Fibroblast of gingiva (primary cell): ENCODE results near the gene TMEM88.
A peak's percentile ranks its signal among the peaks of the same experiment; 100 is the strongest.

Experiments
- DNase-seq: peaks from one replicate; pipeline ENCODE4 v3.0.0-alpha.2; 2011; ENCODE audit warnings: low read depth

The TMEM88 gene

DNA sequence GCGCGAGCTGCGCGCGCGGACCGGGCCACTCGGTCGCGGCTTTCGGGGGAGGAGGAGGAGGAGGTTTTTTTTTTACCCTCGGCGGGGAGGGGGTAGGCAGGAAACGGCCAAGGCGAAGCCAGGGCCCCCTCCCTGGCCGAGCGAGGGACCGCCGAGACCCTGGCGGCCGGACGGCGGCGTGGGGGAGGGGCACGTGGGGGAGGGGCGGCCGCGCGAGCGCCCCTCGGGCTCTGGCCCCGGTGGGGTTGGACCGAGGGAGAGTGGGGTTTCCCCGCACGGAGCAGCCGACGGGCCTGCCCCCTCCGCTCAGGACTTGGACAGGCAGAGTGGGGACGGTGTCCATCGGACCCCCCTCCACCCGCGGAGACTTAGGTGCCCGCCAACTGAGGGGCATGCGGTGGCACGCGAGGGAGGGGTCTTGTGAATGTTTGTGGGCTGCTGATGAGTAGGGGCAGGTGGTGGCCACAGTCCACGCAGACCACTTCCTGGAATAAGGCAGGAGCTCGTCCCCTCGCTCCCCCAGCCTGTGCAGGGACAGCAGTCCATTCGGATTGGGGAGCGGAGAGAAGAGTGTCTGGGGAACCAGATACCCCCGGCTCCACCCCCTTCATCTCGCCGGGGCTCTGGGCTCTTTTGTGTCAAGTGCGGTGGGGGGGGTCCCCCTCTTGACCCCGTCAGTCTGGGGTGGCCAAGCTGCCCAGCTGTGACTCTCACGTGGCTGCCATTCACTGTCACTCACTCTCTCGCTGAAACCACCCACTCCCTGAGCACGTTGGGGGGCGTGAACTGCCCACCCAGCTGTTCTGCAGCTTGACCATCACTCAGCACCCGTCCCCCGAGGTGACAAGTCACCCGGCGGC is 30.7 kb downstream of the TMEM88 start:
- peak; percentile 10 for DNase-seq

DNA sequence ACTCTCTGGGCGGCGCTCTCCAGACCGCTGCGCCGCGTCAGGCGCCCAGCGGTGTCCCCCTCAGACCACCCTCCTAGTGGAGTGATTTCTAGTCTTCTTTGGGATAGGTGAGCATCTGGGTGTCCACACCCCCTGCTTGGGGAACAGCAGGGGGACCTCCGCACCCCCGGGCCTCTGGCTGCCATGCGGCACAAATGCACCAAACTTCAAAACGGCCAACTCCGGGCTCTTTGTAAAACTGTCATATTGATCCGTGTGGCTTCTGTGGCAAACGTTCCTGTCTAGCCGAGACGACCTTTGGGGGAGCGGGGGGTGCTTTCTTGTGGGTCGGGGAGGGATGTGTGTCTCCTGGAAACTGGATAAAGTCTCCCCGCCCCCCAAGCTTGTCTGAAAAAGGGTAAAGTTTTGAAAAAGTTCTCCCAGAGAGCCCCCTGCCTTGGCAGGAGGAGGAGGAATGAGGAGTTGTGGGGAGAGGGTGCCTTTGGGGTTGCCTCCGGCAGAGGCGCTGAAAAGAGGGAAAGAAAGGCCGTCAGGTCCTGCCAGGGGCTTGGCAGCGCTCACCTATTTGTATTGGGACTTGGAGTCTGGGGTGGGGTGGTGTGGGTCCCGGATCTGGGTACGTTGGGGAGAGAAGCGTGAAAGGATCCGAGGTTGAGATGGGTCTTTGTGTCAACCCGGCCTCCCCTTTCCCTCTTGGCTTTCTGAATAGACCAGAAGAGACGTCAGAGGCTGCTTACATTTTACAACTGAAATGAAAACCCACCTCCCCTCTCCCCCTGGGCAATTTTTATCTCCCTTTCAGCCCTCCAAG is 31.6 kb downstream of the TMEM88 start:
- DNase-seq = no peak

DNA sequence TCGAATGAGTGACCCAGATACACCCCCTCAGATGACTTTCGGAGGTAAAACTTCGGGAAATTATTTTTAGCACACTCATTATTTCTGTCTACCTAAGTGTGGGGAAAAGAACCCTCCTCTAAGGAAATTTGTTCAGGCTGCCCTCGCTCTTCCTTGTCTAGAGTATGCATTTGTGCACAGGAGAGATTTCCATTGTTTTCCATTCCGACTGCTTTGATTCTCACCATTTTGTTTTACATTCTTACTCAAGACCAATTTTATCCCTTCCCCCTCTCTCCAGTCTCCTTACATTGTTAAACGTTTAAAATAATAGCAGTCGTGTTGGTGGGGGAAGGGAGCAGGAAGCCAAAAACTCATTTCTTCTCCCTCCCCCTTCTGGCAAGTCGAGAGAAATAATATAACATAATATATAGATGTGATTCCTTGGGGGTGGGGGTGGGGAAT is 32.2 kb downstream of the TMEM88 start:
- no peak for DNase-seq

DNA sequence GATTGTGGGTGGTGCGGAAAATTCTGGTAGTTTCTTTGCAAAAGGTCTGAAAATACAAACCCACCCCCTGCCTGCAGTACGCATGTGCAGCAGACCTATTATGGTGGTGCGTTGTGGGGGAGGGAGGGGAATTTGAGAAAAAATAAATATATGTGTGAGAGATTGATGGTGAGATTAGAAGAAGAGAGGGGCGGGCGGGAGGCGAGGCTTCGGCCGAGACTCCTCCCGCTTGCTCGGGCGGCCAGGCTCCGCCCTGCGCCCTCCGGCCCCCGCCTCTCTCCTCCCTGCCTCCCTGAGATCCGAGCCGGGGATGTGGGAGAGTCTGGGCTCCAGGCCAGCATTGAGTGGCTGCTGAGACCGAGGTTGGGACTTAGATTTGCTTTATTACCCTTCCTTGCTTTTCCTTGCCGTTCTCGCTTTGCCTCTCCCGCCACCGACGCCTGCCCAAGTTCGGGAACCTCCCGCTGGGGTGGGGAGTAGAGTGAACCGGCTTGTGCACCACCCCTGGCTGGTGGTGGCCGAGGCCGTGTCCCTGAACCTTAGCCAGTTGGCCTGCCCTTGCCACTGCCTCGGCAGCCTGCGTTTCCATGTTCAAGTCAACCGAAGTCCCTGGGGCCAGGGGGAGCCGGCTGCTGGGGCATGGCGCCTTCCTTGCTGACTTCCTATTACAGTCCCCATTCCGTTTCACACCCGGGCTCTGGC is 32.8 kb downstream of the TMEM88 start:
- DNase-seq = peak; percentile 96

DNA sequence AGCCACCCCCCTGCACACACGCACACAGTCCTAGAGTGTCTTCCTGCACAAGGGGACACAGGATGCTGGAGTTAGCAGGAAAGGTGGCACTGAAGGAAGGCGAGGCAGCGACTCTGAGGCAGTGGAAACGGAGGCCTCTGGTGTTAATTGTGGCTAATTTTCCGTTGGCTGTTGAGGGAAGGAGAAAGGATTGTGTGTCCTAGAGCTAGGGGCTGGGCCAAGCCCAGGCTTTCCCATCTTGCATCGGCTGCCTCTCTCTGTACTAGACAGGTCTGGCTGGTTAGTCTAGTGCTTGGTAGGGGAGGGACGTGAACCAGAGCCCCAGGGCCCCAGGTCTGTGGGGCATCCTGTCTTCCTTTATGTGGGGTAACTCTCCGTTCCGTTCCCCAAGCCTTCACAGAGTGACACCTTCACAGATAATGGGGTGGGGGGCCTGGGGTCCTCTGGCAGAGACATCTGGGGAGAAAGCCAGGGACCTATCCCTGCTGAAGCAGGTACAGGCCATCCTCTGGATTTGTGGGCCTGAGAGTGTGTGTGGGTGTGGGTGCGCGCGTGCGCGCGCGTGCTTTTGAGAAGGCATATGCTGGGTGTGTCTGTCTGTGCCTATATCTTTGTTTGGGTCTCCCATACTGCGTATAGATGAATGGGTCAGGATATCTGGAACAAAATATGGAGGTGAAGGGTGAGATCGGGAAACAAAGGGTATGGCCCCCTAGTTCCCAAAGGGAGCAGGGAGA is 33.5 kb downstream of the TMEM88 start, which contains the start of gene CHD3:
TSS of gene CHD3 (plus strand) at position 606 of the 737 bp plus-strand sequence. CDS start 212 bp downstream, outside the sequence.
- no peak for DNase-seq

DNA sequence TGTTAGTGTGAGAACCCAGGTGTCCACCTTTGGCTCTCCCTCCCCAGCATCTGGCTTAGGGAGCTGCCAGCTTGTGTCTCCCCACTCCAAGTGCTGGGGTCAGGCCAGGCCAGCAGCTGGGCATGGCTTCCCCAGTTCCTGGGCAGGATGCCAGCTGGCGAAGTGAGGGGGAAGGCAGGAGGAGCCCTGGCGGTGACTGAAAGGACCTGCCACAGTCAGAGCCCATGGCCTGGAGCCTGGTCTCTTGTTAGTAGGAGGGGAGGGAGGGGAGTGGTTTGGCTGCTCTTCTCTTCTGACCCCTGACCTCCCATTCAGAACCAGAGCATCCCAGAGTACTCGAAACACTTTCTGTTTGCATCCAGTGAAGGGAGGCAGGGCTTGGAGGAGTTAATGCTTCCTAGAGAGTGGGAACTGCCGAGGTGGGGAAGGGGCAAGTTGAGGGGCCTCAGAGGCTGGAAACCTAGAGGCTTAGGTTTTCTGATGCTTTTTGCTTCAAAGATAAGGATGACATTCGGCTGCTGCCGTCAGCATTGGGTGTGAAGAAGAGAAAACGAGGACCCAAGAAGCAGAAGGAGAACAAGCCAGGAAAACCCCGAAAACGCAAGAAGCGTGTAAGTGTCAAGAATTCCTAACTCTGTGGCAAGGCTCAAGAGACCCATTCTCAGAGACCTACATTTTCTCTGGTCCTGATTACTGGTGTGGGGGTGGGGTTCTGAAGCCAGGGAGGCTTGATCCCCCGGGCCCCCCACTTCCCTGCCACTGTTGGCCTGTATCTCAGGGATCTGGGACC is 34.5 kb downstream of the TMEM88 start:
- DNase-seq = peak; percentile 98

DNA sequence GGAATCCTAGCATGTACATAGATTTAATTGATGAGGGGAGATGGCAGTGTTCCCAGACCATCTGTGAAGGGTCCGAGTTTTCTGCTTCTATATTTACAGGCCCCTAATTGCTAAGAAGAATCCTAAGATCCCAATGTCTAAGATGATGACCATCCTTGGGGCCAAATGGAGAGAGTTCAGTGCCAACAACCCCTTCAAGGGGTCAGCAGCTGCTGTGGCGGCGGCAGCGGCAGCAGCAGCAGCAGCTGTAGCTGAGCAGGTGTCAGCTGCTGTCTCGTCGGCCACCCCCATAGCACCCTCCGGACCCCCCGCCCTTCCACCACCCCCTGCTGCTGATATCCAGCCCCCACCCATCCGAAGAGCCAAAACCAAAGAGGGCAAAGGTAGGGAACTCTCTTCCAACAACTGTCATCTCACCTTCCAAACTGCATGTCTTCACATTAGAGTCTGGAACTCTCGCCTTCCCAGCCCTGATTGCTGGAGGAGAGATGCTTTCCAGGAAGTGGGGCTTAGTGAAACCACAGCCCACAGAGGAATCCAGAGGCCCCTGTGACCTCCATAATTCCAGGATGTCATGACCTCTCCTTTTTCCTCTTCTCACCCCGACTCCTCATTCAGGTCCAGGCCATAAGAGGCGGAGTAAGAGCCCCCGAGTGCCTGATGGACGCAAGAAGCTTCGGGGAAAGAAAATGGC is 38.5 kb downstream of the TMEM88 start:
- DNase-seq = no peak

DNA sequence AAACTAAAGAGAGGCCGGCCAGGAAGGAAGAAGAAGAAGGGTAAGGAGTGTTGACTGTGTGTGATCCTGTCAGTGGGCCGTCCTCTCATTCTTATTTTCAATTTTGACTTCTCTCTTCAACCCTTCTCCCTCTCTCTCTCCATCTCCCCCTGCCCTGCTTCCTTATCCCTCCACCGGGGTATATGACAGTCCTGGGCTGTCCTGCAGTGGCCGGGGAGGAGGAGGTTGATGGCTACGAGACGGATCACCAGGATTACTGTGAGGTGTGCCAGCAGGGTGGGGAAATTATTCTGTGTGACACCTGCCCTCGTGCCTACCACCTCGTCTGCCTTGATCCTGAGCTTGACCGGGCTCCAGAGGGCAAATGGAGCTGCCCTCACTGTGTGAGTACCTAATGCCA is 39.4 kb downstream of the TMEM88 start:
- no peak for DNase-seq

DNA sequence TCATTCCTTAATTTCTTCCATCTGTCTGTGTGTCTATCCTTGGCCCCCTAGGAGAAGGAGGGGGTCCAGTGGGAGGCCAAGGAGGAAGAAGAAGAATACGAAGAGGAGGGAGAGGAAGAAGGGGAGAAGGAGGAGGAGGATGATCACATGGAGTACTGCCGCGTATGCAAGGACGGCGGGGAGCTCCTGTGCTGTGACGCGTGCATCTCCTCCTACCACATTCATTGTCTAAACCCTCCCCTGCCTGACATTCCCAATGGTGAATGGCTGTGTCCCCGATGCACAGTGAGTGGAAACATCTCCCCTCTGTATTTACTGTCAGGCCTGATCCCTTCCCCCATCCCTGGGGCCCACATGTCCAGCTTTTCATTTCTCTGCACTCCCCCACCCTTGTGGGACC is 40.0 kb downstream of the TMEM88 start:
- DNase-seq = no peak

DNA sequence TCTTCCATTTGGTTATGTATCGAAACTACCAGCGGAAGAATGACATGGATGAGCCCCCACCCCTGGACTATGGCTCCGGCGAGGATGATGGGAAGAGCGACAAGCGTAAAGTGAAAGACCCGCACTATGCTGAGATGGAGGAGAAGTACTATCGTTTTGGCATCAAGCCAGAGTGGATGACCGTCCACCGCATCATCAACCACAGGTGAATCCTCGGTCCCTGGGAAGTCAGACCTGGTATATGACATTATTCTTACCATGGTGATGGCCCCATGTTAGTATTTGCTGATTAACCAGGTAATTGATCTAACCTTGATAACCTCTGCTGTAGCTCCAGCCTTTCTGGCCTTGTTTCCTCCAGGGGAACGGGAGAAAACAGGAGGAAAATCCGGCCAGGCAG is 42.2 kb downstream of the TMEM88 start:
- DNase-seq = no peak

DNA sequence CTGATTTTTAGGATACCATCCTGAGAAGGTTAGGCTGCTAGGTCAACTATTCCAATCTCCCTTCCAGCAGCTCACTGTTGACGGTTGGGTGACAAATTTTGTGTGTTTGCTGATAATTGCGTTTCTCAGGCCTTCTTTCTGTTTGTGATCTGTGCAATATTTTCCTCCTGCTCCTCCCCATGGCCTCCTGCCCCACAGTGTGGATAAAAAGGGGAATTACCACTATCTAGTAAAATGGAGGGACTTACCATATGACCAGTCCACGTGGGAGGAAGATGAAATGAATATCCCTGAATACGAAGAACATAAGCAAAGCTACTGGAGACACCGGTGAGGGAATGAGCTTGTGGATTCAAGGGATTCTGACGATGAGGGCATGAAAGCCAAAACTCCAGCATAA is 42.9 kb downstream of the TMEM88 start:
- peak; percentile 74 for DNase-seq

DNA sequence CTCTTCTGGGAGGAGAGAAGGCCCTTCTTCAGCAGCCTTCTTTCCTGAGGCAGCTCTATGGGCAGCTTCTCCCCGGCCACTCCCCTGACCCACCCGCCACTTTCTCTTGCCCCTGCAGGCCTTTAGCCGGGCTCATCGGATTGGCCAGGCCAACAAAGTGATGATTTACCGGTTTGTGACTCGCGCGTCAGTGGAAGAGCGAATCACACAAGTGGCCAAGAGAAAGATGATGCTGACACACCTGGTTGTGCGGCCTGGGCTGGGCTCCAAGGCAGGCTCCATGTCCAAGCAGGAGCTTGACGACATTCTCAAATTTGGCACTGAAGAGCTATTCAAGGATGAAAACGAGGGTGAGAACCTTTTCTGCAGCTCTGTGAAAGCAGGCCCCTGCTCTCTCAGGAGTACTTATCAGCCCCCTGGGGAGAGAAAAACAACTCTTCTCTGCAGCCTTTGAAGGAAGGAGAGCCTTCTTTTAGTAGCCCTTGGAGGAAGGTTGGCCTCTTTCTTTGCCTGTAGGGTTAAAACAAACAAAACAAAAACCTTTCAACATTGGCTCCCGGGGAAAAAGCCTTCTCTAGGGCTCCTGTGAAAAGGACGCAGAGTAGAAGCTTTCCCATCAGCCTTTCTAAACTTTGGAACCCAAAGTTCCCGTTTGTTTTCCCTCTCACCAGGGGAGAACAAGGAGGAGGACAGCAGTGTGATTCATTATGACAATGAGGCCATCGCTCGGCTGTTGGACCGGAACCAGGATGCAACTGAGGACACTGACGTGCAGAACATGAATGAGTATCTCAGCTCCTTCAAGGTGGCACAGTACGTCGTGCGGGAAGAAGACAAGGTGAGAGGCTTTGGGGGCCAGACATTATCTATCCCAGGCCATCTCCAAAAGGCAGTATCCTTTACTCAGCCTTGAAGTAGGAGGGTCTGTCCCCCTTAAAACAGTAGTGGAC is 48.6 kb downstream of the TMEM88 start:
- DNase-seq = no peak
